GM21390 (cell line): ENCODE data around the gene DRAXIN.

Source experiments
- ATAC-seq: cut with Tn5 transposase; IDR thresholded peaks from one replicate; pipeline ENCODE4 v1.9.1; 2021; ENCODE audit not compliant: unreplicated experiment

Gene DRAXIN

GRCh38 chr1:11759791-11760190, 68.3 kb downstream of the DRAXIN start:
- no peak for ATAC-seq

DNA sequence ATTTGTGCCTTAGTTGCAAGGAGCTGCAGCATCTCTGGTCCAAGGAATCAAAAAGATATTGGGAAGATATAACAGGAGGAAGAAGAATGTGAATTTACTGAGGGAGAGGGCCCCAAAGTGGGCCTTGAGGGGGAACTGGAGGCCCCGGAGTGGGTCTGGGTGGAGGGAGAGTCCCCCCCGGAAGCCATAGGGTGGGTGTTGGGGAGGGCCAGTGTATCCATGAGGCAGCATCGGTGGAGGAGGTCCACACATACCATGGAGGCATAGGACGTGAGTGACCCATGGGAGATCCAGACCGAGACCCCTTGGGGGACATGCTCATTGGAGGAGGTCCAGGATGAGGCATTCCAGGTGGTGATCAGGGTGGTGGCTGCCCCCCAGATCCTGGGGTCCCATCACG, 69.8 kb downstream of the DRAXIN start:
- no peak for ATAC-seq

DNA sequence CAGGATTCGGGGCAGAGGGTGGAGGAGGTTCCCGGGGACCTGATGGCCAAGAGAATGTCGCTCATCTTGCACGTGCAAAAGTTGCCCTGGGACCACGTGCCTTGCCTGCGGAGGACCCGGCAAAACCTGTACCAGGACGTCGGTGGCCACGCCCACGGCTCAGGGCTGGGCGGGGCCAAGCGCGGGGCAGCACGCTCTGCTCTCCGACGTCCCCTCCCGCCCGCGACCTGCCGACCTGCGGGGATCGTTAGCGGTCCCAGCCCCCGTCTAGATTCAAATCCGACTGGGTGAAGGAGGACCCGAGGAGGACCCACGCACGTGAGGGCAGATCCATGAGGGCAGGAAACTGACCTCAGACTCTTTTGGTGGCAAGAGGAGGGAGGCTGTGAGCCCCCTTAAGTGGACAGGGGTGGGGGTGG, 70.5 kb downstream of the DRAXIN start, which contains the start of gene C1orf167:
Gene C1orf167 (plus strand): TSS at position 206 of the 419 bp plus-strand sequence. CDS start 2,208 bp downstream, outside the sequence.
- ATAC-seq = no peak

DNA sequence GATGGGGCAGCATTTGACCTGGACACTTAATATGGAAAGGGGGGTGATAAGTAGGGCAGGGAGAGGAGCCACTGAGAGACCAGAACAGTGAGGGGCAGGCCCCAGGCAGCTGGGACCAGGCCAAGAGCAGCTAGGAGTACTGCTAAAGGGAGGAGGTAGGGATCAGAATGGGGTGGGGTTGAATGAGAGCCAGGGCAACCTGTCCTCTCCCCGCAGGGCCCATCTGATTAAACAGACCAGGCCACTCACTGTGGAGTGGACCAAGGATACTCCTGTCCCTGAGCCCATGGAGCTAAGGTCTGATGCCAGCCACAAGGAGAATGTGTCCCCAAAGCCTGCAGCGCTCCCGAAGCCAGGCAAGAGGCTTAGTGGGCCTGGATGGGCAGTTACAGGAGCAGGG, 72.6 kb downstream of the DRAXIN start:
- ATAC-seq = no peak

DNA sequence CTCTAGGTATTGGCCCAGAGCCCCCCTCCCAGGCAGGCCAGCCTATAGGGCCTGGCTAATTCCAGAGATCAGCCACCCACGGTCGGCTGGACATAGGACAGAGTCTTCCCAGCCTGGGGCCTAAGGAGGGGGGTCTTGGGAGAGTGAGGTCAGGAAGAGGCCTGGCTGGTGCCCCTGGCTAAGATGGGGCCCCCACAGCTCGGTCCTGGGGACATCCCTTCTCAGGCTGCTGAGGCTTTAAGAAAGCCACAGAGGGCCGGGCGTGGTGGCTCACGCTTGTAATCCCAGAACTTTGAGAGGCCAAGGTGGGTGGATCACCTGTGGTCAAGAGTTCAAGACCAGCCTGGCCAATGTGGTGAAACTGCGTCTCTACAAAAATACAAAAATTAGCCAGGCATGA, 73.0 kb downstream of the DRAXIN start:
- ATAC-seq = no peak

- no peak for ATAC-seq
These were observed 74.3 kb downstream of the DRAXIN start for GRCh38 chr1:11765661-11766428.

- no peak for ATAC-seq
These were observed 74.9 kb downstream of the DRAXIN start for GRCh38 chr1:11766429-11766776.

DNA sequence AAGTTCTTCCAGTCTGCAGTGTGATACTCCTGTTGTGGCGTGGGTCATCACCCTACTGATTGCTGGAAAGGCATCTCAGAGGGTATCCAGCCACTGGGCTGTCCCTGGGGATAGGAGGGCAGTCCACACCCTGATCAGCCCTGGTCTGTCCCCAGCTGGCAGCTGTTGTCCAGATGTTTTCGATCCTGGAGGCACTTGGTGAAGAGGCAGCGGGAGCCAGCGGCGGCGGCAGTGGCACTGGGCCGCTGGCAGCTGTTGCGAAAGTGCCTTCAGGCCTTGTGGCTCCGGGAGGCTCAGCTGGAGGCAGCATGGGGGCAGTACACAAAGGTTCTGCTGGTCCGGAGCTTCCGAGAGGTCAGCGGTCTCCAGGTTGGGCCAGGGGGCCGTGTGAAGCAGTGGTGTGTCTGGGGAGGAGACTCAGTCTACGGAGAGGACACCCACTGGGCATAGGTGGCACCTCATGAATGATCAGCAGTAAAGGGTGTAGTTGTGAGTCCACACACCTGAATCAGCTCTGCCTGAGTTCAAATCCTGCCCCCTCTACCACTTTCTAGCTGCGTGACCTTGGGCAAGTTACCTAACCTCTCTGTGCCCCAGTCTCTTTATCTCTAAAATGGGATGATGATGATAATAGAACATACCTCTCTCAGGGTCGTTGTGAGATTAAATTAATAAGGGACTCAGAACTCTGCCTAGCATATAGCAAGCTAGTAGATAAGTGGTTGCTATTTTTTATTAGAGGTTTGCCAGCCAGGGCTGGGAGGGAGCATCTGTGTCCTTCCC, 76.6 kb downstream of the DRAXIN start:
- no peak for ATAC-seq

DNA sequence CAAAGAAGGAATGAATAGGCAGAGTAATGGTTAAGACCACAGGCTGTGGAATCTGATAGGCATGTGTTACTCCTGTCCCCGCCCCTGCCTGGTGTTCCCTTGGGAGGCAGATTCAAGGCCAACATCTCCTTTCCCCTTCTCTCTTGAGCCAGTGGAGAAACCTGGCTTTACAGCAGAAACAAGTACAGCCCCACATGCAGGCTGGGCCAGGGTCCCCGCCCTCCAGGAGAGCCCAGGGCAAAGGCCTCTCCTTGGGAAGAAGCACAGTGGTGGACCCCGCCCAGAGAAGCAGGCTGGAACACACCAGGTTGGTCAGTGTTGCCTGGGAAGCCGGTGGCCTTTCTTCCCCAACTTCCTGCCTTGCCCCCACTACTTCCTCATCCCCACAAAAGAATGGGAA, 77.3 kb downstream of the DRAXIN start:
- no peak for ATAC-seq

DNA sequence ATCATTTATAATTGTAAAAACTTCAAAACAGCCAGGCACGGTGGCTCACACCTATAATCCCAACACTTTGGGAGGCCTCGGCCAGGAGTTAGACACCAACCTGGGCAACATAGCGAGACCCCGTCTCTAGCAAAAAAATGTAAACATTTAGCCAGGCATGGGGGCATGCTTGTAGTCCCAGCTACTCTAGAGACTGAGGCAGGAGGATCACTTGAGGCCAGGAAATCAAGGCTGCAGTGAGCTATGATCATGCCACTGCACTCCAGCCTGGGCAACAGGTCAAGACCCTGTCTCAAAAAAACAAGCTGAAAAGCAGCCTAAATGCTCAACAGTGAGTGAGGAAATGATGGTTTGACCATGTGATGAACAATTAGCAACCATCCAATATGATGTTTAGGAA, 77.8 kb downstream of the DRAXIN start:
- no peak for ATAC-seq

GRCh38 chr1:11770011-11770410, 78.5 kb downstream of the DRAXIN start:
- ATAC-seq = no peak

DNA sequence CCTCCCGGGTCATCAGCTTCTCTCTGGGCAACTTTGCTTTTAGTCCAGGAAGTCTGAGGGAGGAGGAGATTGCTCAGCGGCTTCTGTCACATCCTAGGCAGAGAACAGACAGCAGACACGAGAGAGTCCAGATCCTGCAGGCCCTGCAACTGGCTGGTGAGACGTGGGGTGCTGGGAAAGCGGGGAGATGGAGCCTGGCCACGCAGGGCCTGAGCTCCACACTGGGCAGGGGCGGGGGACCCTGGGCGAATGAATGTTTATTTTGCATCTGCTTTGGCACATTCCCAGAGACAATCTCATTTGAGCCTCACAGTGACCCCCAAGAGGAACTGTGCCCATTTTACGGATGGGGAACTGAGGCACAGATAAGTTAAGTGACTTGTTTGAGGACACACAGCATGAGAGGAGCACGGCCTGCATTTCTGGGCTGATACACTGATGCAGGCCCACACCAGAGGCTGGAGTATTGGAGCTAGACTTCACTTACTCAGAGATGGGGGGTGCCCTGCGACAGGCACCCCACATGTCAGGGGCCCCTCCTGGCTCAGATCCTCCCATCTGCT, 80.1 kb downstream of the DRAXIN start:
- no peak for ATAC-seq

DNA sequence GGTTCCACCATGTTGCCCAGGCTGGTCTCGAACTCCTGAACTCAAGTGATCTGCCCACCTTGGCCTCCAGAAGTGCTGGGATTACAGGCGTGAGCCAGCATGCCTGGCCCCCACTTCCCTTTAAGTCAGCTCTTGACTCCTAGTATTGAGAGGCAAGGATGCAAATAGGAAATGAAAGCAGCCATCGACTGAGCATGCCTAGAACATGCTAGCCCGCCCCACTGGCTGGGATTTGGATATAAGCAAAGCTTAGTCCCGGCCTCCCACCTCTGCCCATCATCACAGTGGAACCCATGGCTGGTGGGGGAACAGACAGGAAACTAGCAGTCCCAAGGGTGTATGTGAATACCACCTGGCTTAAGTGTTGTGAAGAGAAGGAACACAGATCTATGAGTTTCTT, 80.9 kb downstream of the DRAXIN start:
- no peak for ATAC-seq

DNA sequence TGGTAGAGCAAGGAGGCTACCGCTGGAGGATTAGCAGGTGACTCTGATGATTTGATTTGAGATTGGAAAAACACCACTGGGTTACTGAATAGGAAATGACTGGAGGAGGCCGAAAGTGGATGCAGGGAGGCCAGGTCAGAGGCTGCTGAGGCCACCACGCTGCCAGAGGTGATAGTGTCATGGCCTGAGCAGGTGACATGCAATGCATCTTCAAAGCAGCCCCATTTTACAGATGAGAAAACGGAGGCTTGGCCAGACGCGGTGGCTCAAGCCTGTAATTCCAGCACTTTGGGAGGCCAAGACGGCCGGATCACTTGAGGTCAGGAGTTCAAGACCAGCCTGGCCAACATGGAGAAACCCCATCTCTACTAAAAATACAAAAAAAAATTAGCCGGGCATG, 83.2 kb downstream of the DRAXIN start:
- no peak for ATAC-seq
